VCaP (cell line): ENCODE data around the gene GMDS.

ENCODE experiments used
- H3K27ac ChIP-seq: fragments of 450-650 bp; 2 replicates; pipeline ENCODE4 v1.5.1; 2017
- TF ChIP-seq, protein P1 (sequence below): fragments of 450-650 bp; conservative IDR thresholded peaks from 2 replicates; pipeline ENCODE4 v1.5.1; 2017; ENCODE audit warnings: mild to moderate bottlenecking, moderate library complexity

The GMDS gene

GRCh38 chr6:2228392-2228791, 17.0 kb downstream of the GMDS start:
- H3K27ac ChIP-seq: no peak overlapping the region
- TF ChIP-seq, protein P1, sequence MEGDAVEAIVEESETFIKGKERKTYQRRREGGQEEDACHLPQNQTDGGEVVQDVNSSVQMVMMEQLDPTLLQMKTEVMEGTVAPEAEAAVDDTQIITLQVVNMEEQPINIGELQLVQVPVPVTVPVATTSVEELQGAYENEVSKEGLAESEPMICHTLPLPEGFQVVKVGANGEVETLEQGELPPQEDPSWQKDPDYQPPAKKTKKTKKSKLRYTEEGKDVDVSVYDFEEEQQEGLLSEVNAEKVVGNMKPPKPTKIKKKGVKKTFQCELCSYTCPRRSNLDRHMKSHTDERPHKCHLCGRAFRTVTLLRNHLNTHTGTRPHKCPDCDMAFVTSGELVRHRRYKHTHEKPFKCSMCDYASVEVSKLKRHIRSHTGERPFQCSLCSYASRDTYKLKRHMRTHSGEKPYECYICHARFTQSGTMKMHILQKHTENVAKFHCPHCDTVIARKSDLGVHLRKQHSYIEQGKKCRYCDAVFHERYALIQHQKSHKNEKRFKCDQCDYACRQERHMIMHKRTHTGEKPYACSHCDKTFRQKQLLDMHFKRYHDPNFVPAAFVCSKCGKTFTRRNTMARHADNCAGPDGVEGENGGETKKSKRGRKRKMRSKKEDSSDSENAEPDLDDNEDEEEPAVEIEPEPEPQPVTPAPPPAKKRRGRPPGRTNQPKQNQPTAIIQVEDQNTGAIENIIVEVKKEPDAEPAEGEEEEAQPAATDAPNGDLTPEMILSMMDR: no peak

DNA sequence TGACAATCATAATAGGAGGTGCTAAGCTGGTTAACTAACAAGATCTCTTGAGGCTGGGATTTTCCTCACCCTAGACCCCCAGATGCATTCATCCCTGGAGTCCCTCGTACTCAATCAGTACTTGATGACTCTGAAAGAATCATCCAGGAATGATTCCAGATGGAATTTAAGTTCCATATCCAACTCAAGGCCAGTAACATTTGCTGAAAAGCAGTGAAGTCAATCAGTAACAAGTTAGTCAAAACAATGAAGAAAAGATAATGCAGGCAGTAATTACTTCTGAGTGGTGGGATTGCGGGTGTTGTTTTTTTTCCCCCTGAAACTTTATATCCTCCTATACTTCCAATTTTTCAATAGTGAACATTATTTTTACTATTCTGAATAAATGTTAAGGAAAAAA, 18.6 kb downstream of the GMDS start:
- peak overlapping the region; percentile 66; the same call in 1 of the 2 replicates for H3K27ac ChIP-seq
- TF ChIP-seq, protein P1: no peak

DNA sequence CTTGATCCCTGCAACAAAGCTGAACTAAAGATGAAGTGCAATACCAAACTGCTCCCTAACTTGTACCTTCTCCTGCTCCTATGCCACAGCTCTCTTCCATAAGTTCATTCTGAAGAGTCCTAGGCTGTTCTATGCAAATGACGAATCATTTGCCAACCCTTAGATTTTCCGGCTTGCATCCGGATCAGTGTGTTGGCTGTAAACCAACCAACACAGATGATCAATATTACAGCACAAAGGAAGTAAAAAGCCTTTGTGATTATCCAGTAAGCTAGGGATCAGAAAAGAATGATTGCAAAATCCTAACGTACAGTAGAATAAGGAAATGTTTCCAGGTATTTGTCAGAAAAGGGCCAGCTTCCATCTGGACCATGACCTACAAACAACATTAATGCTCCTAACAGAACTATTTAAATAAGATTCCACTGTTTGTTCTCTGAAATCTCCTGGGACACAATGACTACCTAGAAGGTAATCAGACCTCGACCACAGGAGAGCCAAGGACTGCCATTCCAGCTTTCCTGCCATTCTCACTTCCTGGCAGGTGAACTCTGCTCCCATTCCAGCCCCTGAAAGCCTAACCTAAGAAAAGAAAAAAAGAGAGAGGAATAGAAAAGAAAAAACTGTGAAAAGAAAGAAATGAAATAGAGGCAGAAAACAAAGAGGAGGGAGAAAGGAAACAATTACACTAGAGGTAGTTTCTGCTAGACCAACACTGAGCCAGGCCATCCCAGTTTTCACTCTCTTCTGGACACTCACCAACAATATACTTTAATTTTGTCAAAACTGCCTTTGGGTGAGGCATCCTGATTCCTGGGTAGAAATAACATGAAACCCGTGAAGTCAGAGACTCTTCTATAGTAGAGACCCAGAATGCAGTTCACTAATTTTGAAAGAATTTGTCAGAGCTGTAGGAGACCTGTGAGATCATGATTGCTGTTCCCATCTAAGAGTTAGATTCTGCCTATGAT, 19.7 kb downstream of the GMDS start:
- TF ChIP-seq, protein P1: no peak
- peak overlapping the region; percentile 66 for H3K27ac ChIP-seq

DNA sequence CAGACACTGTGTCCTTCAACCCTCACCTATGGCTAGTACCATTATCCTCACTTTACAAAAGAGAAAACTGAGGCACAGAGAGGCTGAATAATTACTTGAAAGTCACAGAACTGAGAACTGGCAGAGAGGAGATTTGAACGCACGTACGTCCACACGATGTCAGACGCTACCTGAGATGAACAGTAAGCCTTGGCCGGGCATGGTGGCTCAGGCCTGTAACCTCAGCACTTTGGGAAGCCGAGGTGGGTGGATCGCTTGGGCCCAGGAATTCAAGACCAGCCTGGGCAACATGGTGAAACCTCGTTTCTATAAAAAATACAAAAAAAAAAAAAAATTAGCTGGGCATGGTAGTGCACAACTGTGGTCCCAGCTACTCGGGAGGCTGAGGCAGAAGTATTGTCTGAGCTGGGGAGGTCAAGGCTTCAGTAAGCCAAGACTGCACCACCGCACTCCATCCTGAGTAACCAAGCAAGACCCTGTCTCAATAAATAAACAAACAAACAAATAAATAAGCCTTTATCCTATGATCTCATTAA, 20.5 kb downstream of the GMDS start:
- H3K27ac ChIP-seq: peak overlapping the region; percentile 66
- TF ChIP-seq, protein P1: no peak

DNA sequence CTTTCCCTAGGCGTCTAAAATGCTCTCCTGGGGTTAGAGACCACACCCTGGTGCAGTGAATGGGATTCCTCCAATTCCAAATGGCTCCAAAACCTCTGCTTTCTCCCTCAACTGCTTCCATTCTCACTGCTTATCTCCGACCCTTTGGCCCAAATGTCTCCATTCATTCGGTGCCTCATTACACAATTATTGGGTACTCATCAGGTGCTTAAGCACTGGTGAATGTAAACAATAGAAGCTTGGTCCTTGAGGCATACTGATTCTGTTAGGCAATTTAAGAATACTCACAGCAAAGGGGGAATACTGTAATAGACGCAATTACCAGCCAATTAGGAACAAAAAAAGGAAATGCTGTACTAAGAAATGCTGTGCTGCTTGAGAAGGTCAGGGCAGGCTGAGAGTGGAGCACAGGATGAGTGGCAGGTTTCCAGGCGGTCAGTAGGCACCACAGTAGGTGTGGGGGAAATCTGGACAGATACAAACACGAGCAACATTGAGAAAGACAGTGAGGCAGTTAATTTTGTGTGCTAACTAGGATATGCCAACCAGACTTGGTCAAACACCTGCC, 23.0 kb downstream of the GMDS start:
- no peak overlapping the region for H3K27ac ChIP-seq
- TF ChIP-seq, protein P1: no peak

GRCh38 chr6:2221726-2222274, 23.6 kb downstream of the GMDS start:
- no peak overlapping the region for H3K27ac ChIP-seq
- TF ChIP-seq, protein P1: no peak

DNA sequence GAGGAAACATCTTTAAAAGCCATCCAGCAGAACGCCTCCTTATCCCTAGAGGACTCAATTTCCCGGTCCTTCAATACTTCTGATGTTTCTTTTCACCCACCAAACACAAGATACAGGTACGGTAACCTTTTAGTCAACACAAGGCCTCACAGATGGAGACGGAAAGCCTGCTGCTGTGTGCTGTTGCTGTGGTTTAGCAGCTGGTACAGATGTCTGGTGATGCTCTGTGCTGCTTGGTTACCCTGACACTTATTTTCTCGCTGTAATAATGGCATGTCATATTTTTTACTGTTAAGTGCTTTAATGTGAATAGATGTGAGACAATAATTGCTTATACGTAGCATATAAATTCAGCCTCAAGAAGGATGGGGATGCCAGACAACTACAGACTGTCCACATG, 25.3 kb downstream of the GMDS start:
- TF ChIP-seq, protein P1: no peak
- H3K27ac ChIP-seq: no peak overlapping the region
